Bronchial epithelial cell (primary cell): ENCODE data around the gene EEFSEC. TPM values are rescaled to one million over a fixed set of nuclear protein-coding genes. Genes with fewer than 3 reads are reported as not detected.

ENCODE experiments used
- DNase-seq: peaks from one replicate; pipeline ENCODE4 v3.0.0-alpha.2; 2010; ENCODE audit warnings: low read depth
- FAIRE-seq: peaks from 2 replicates; lab custom pipeline; 2011; peaks lifted over from hg19 to GRCh38; lab: Jason Lieb, UNC
- H3K27me3 ChIP-seq: 2 replicates; pipeline ENCODE4 v1.5.1; 2011; ENCODE audit warnings: low read length; ENCODE audit not compliant: control insufficient read depth, insufficient read depth
- H3K36me3 ChIP-seq: 2 replicates; pipeline ENCODE4 v1.5.1; 2011; ENCODE audit warnings: low read length; ENCODE audit not compliant: control insufficient read depth, insufficient read depth
- H3K4me3 ChIP-seq: 2 replicates; pipeline ENCODE4 v1.5.1; 2011; ENCODE audit warnings: mild to moderate bottlenecking, low read depth, low read length, control low read depth
- total RNA-seq: library from RNA; depleted of rRNA; stranded (reverse); fragments of >200 nt; gene quantifications from 2 replicates; pipeline ENCODE4 v1.2.1, GENCODE V29; 2014
- TF ChIP-seq, protein P1 (sequence below): IDR thresholded peaks from 2 replicates; pipeline ENCODE4 v1.5.1; 2011; ENCODE audit warnings: mild to moderate bottlenecking, moderate library complexity, low read length, control low read depth, inconsistent platforms; ENCODE audit not compliant: insufficient read depth, severe bottlenecking

Gene EEFSEC
- total RNA-seq, 1 donor from 2014 or later = 3.7 TPM

DNA sequence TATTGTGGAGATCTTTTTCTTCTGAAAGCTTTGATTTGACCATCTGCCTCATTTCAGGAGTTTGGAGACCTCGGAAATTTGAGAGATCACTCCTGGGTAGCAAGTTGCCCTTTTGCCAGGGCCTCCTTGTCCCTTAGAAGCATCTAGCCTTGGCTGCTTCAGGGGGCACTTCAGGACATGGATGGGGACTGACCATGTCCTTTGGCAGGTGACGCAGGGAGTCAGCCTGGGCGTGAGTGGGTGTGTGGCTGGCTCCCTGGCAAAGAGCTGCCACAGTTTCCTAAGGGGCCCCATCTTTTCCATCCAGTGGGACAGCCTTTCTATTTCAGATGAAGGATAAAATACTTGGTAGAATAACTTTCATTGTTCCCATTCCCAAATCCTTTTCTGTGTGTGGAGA lies 27.6 kb downstream of the EEFSEC start:
- DNase-seq (no peak), FAIRE-seq (no peak)
- Histone ChIP-seq H3K27me3 (no peaks in the 10 kb centered on the region), H3K36me3 (no peaks in the 10 kb centered on the region), H3K4me3 (no peak overlapping the region)
- TF ChIP-seq, protein P1, sequence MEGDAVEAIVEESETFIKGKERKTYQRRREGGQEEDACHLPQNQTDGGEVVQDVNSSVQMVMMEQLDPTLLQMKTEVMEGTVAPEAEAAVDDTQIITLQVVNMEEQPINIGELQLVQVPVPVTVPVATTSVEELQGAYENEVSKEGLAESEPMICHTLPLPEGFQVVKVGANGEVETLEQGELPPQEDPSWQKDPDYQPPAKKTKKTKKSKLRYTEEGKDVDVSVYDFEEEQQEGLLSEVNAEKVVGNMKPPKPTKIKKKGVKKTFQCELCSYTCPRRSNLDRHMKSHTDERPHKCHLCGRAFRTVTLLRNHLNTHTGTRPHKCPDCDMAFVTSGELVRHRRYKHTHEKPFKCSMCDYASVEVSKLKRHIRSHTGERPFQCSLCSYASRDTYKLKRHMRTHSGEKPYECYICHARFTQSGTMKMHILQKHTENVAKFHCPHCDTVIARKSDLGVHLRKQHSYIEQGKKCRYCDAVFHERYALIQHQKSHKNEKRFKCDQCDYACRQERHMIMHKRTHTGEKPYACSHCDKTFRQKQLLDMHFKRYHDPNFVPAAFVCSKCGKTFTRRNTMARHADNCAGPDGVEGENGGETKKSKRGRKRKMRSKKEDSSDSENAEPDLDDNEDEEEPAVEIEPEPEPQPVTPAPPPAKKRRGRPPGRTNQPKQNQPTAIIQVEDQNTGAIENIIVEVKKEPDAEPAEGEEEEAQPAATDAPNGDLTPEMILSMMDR = no peak

DNA sequence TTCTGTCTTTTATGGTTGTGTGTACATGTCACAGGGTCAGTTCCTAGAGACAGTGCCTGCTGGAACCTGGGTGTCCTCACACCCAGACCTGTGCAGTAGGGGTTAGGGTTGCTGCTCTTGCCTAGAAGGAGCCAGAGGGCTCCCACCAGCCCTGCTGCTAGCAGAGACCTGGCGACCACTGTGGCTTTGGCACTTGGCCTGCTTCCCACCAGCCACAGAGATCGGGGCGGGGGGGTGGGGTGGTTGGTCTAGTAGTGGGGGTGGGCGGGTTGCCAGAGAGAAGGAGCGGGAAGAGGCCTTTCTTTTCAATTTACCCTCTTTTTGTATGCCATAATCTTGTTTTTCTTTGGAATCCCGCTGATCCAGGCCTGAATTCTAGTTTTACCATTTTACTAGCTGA lies 29.4 kb downstream of the EEFSEC start:
- DNase-seq (no peak), FAIRE-seq (no peak)
- Histone ChIP-seq H3K27me3 (no peaks in the 10 kb centered on the region), H3K36me3 (no peaks in the 10 kb centered on the region), H3K4me3 (no peak overlapping the region)
- TF ChIP-seq, protein P1 = no peak

DNA sequence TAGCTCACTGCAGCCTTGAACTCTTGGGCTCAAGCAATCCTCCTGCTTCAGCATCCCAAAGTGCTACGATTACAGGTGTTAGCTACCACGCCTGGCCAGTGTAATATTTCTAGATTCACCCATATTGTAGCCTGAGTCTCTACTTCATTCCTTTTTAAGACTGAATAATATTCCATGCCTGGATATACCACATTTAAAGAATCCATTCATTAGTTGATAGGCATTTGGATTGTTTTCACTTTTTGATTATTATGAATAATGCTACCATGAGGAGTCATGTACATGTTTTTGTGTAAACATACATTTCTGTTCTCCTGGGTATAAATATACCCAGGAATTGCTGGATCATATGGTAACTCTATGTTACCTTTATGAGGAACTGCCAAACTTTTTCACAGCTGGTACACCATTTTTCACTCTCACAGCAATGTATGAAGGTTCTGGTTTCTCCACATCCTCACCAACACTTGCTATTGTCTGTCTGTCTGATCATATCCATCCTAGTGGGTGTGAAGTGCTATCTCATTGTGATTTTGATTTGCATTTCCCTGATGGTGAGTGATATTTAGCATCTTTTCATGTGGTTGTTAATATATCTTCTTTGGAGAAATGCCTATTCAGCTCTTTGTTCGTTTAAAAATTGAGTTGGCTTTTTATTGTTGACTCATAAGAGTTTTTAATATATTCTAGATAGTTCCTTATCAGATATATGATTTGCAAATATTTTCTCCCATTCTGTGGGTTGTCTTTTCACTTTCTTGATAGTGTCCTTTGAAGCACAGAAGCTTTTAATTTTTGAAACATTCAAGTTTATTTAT lies 32.6 kb downstream of the EEFSEC start:
- FAIRE-seq (no peak), DNase-seq (no peak)
- TF ChIP-seq, protein P1 = no peak

DNA sequence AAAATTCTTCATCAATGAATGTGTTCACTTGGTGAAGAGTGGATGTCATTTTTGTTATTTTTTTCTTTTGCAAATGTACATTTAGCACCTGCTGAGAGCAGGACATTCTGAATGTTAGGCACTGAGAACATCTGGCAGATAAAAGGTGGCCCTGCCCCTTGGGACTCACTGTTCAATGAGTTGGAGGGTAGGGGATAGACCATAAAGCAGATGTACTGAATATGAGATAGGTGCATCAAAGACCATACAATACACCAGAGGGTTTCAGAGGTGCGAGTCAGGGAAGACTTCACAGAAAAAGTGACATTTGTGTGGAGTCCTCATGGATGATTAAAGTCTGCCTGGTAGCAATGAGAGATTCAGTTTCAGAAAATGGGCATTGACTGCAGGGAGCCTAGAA lies 34.2 kb downstream of the EEFSEC start:
- no peak overlapping the region for H3K4me3 ChIP-seq
- H3K36me3 ChIP-seq = no peaks in the 10 kb centered on the region
- TF ChIP-seq, protein P1 = no peak
- FAIRE-seq (no peak), DNase-seq (no peak)
- no peaks in the 10 kb centered on the region for H3K27me3 ChIP-seq

More for the DNA sequence above, 32.6 kb downstream of the EEFSEC start:
- no peaks in the 10 kb centered on the region for H3K27me3 ChIP-seq
- no peaks in the 10 kb centered on the region for H3K36me3 ChIP-seq
- no peak overlapping the region for H3K4me3 ChIP-seq

DNA sequence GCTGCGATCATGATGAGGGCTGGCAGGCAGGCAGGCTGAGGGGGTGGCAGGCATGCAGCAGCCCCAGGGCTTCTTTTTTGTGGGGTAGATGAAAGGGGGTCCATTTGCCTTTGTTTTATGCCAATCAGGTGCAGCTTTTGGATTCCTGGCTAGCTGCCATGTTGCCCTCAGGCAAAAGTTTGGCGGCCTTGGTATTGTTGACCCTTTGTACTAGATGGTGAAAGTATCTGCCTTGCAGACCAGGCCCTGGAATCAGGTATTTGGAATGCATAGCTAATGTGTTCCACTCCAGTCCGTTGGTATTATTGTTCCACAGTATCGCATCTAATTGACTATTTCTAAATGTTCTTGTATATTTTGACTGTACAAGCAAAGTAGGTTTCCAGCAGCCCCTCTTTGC lies 35.0 kb downstream of the EEFSEC start:
- no peak overlapping the region for H3K4me3 ChIP-seq
- TF ChIP-seq, protein P1 = no peak
- DNase-seq (no peak), FAIRE-seq (no peak)
- no peaks in the 10 kb centered on the region for H3K27me3 ChIP-seq
- no peaks in the 10 kb centered on the region for H3K36me3 ChIP-seq
